HG02973 (cell line): ENCODE results near the gene PRSS37.
"Not testable (repeated sequence)": the region's sequence is repeated elsewhere in the genome, so short reads cannot be mapped to it uniquely, and the experiment has no call there.

ENCODE experiments used
- ATAC-seq: cut with Tn5 transposase; IDR thresholded peaks from one replicate; pipeline ENCODE4 v1.9.1; 2021; ENCODE audit warnings: moderate library complexity; ENCODE audit not compliant: unreplicated experiment

PRSS37 gene, protein sequence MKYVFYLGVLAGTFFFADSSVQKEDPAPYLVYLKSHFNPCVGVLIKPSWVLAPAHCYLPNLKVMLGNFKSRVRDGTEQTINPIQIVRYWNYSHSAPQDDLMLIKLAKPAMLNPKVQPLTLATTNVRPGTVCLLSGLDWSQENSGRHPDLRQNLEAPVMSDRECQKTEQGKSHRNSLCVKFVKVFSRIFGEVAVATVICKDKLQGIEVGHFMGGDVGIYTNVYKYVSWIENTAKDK

DNA sequence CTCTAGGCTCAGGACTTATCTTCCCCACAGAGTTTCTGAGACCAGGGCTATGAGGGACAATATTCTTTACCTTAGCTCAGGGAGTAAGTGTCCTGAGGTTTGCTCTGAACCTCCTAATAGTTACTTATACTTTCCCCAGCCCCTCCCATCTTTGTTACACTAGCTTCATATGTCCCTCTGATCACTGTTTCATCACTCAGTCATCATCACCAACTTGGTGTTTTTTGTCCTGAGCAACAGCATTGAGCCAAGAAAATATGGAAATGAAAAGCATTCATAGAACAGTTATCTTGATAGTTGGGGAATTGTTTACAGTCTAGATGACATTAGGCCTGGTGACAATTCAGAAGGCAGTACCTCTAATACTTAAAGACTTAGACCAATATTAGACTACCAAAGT lies at the start of gene PRSS37:
Gene PRSS37 (minus strand): TSS at position 101 of the 400 bp plus-strand sequence. CDS start 436 bp downstream, outside the sequence.
- no peak for ATAC-seq

DNA sequence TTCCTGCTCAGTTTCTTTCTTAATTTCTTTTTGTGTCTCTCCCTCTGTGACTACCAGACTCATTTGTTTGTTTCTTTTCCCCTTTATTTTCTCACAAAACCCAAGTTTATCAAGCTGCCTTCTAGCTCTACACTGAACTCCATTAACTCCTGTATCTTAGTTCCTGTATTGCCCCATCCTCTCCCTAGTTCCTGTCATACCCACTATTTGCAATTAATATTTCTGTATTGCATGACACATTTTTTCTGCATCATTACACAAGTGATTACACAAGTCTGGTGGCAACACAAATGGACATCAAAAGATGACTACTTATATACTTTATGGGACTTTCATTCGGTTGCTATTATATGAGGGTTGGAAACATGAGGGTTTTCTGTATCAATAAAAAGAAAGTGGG lies 48.0 kb upstream of the PRSS37 start:
- ATAC-seq: no peak

DNA sequence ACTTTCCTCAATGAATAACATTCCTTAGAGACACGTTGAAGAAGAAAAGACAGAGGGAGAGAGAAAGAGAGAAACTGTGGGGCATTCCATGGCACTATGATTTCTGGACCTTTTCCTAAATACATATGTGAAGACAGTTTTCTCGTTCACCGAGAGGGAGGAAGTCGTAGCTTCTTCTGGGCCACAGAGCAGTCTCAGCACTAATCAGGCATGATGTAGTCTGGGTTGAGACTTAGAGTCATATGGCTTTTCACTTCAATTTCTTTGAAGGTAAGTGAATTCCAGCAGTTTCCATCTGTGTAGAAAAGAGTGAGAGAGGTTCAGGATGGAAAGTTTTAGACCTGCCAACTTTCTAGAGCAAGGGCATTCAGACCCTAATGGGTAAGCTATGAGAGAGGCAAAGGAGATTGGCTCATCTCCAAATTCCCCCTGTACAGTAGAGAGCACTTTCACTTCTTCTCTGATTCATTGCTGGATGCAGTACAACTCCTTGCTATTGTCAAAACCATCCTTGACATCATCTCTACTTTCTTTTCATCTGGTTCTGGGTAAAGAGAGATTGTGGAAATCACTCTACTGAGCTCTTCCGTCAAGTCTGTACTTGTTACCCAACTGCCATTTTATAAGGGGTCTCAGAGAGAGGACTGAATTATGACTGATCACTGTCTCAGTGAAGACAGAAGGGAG lies 43.4 kb upstream of the PRSS37 start:
- peak; percentile 91 for ATAC-seq

DNA sequence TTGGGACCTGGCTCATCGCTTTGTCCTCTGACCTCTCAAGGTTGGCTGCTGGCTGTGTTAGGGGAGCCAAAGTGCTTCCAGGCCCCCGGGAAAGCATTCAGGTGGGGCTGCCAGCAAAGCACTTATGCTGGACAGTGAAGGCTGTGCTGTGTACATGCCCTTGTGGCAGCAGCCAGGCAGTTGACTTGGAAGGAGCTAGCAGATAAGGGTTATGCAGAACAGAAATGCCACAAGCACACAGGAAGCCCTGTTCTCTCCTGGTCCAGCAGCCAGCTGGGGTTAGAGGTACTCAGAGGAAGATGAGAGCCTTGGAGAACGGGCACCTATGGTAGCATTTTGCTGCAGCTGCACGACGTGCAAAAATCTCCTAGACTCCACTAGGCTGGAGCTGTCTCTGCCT lies 39.7 kb upstream of the PRSS37 start:
- ATAC-seq: no peak

DNA sequence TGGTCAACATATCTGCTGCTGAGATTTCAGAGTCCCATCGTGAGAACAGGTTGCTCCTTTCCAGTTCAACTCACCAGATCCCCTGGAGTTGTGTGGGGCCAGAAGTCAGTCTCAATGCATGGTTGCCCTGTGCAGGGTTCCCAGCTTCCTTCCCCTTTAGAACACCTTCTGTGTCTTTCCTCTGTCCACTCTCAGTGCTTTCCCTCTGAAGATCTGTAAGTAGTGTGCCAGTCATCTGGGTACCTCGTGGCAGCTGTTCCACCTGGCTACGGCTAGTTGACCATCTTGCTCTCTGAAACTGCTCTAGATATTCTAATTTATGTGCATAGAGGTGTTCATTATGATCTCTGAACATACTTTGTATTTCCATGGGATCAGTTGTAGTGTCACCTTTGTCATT lies 36.1 kb upstream of the PRSS37 start:
- ATAC-seq: no peak

DNA sequence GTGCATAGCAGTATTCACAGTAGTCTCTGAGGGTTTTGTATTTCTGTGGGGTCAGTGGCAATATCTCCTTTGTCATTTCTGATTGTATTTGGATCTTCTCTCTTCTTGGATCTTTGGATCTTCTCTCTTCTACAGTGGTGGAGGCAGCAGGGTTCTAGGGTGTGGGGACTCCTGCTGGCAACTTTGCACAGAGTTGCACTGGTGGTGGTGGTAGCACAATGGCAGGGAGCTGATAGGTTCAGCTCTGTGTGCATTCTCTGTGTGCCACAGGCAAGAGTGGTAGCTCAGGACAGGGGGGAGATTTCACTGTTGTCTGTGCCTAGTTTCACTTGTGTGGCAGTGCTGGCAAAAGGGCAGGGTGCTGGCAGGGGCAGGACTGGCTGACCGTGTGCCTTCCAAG lies 35.1 kb upstream of the PRSS37 start:
- no peak for ATAC-seq

DNA sequence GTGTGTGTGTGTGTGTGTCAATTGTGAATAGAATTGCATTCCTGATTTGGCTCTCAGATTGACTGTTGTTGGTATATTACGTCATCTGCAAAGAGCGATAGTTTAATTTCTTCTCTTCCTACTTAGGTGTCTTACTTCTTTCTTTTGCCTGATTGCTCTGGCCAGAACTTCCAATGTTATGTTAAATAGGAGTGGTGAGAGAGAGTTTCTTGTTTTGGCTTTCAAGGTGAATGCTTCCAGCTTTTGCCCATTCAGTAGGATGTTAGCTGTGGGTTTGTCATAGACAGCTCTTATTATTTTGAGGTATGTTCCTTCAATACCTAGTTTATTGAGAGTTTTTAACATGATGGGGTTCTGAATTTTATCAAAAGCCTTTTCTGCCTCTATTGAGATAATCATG lies 34.2 kb upstream of the PRSS37 start:
- ATAC-seq: no peak

DNA sequence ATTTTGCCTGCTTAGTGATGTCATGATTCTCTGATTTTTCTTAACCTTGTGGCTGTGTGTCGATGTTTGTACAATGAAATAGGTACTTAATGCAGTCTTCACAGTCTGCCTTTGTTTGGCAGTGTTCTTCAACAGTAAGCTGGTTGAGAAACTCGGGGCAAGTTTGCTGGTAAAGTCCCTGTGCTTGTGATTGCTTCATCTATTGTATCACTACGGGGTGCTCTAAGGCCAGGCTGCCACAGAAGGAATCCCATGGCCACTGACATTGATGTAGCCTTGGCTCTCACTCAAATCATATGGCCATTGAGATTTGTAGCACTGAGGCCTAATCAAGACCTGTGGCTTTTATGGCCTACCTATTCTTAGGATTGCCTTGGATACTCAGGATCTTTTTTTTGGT lies 33.5 kb upstream of the PRSS37 start:
- ATAC-seq: no peak

DNA sequence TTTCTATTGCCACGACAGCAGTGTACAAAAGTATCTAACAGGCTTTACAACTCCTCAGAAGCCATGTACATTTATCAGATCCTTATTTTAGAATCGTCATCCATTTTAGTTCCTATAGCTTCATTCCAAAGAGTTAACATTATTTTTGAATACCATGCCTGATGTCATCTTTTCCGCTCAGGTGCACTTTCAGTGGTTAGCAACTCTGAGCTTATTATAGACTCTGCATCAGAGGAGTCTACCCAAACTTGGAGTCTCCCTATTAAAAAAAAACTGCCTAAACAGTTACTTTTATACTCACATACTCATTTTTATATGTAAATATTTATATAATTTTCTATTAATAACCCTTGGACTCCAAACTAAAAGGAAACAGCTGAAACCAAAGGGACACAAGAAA lies 31.6 kb upstream of the PRSS37 start:
- ATAC-seq: no peak

DNA sequence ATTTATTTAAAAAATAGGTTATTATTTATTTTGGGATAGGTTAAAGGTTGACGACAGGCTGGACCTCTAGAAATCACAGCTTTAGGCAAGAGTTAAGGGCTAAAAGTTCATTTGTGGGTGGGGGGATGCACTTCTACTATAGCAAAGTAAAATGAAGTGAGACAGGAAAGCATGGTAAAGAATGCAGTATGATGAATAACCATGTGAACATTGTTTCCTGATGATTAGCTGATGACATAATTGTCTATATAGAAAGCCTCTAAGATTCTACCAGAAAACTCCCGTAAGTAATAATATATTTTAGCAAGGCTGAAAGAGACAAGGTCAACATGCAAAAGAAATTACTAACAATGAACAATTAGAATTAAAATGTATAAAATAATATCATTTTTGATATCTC lies 25.7 kb upstream of the PRSS37 start:
- no peak for ATAC-seq

DNA sequence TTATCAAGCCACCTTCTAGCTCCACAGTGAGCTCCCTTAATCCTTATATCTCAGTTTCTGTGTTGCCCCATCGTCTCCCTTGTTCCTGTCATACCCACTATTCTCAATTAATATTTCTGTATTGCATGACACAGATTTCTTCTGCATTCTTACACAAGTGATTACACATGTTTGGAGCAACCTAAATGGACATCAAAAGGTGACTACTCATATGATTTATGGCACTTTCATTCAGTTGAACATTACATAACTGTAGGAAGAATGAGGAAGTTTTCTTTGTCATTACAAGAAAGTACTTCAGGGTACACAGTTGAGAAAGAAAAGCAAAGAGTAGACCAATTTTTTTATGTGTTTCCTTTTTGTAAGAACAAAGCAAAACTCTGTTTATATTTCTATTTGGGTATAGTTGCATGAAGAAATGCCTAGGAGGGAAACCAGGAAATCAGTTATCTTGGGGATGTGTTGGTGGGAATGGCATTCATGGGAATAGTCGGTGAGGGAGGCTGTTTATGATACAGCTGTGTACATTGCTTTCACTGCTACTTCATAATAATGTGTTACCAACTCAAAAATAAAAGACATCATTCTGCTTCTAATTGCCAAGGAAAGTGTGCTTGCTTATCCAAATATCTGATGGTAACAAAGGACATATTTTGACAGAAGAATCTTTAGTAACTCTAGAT lies 23.6 kb upstream of the PRSS37 start:
- no peak for ATAC-seq

DNA sequence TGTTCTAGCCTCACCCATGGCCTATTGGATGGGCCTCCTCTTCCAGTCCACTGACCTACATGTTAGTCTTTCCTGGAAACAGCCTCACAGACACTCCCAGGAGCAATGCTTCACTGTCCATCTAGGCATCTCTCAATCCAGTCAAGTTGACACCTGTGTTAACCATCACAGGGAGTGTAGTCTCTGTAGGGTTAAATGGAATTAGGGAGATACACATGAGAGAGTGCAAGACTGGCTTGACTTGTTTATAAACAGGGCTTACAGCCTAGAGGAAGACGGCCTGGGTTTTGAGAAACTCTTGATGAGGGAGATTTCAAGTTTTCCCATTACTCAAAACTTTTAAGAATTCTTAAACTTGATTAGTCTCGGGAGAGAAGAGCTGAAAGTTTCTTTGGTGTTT lies 18.9 kb upstream of the PRSS37 start:
- no peak for ATAC-seq

DNA sequence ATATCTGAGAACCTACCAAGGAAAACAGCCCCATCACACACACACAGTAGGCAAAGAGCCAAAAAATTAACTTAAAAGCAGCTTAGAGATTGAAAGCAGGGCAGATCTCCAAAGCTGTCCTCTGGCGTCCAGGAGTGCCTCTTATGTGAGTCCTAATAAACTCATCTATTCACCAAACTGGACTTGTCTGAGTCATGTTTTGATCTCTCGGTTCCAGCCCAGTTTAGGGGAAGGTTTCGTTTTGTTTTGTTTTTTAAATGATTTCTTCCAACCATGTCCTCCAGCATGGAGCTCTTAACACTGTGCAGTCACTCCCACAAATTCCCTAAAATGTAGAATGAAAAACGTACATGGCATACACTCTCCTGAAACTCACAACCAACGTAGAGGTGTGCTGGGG lies 6.7 kb upstream of the PRSS37 start:
- no peak for ATAC-seq

DNA sequence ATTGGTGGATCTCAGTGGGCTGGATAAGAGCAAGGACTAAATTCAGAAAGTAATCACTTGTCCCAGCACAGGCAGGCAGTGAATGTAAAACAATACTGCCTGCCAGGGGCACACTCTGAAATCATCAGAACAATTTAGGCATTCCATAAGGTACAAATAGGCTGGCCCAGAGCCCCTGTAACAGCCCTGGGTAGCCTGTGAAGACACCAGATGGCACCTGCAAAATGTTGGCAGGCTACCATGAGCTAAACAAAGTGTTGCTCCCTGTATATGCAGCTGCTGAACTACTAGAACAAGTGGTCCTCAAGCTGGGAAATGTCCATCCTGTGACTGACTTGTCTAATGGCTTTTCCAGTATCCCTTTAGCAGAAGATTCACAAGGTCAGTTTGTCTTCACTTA lies 3.0 kb upstream of the PRSS37 start:
- no peak for ATAC-seq

DNA sequence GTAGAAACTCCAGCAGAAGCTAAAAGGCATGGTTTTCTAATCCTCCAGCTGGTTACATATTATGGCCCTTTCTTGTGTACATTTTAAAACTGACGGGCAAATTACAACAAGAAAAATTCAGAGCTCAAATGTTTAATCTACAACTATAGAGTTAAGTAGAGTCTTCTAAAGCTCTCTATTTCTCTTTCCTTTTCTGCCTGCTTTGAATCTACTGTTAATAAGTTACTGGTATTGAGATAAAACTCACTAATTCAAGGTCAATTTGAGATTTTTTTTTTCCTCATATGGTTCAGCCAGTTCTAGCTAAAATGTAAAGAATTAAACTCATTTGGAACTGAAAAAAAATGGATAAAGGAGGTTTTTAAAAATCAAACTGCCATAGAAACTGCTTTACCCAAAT lies 1.6 kb upstream of the PRSS37 start:
- no peak for ATAC-seq

DNA sequence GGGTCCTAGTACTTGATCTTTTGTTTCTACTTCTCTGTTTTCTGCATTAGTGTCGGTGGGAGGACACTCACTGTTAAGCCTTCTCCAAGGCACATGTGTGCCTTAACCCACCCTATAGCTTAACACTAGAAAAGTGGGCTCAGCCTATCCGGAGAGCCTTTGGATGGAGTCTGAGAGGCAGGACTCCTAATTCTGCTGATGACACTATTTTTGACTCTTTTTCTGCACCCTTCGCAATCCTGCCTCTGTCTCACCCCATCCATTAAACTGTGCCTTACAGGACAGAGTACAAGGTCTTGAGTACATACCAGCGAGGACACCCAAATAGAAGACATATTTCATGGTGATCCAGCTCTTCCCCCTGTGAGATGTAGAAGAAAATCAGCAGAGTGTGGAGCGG lies 577 bp downstream of the PRSS37 start:
- no peak for ATAC-seq

DNA sequence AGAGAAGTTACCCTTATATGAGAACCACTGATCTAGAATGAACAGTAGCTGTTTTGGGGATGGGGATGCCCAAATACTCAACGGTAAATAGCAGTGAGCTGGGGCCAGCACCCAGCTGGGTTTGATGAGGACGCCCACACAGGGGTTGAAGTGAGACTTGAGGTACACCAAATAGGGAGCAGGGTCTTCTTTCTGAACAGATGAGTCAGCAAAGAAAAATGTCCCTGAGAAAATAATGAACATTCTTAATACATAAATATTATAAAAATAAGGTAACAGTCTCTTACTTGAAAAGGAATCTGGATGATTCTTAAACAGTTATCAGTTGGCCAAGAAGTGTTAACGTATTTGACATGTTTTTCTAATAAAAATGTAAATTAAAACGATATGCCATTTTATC lies 2.0 kb downstream of the PRSS37 start:
- no peak for ATAC-seq

DNA sequence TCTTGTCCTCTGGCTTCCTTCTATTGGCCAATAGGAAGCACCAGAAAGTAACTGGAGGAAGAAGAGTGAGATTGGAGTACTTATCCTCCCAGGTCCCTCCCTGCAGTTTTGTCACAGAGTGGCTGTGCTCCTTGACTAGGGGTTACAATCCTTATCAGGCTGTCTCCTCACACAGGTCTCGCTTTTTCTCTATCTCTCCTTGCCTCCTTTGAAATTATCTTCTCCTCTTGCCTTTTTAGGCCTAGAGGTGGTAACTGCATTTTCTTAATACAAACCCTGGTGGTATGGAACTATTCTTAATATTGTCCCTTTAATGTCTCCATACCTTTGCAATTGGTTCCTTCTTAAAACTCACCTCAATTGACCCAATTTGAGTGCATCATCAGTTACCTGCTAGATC lies 2.7 kb downstream of the PRSS37 start:
- ATAC-seq: no peak

DNA sequence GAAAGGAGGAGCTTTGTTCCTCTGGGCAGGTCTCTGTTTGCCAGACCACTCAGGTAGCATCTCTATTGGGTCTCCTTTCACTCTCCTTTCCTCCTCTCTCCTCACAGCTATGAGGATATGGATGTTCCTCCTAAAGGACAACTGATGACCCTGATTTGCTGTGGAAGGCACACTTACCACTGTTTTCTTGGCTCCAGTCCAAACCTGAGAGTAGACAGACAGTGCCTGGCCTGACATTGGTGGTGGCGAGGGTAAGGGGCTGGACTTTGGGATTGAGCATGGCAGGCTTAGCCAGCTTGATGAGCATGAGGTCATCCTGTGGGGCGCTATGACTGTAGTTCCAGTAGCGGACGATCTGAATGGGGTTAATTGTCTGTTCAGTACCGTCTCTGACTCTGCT lies 3.6 kb downstream of the PRSS37 start:
- ATAC-seq: no peak

DNA sequence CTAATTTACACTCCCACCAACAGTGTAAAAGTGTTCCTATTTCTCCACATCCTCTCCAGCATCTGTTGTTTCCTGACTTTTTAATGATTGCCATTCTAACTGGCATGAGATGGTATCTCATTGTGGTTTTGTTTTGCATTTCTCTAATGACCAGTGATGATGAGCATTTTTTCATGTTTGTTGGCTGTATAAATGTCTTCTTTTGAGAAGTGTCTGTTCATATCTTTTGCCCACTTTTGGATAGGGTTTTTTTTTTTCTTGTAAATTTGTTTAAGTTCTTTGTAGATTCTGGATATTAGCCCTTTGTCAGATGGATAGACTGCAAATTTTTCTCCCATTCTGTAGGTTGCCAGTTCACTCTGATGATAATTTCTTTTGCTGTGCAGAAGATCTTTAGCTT lies 18.9 kb downstream of the PRSS37 start:
- ATAC-seq: not testable (repeated sequence)

DNA sequence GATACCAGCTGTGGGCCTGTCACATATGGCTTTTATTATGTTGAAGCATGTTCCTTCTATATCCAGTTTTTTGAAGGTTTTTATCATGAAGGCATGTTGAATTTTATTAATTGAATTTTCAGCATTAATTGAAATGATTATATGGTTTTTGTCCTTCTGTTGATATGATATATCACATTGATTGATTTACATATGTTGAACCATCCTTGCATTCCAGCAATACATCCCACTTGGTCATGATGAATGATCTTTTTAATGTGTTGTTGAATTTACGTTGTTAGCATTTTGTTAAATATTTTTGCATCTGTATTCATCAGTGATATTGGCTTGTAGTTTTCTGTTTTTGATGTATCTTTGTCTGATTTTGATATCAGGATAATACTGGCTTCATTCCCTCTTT lies 21.2 kb downstream of the PRSS37 start:
- no peak for ATAC-seq

DNA sequence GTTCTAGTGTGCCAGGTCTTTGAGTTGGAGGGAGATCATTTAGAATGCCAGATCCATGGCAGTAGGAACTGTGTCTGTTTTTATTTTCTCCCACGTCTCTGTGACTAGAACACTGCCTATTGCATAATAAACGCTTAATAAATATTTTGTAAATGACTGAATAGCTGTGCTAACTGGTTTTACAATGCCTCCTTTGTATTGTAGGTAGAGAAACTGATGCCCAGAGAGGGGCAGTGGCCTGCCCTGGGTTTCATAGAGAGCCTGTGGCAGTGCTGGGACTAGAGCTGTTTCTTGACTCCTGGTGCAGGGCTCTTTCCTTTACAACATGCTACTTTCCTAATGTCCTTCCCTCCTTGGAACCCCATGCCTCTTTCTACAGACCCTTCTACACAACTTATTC lies 48.8 kb downstream of the PRSS37 start:
- no peak for ATAC-seq
